A549 (cell line): ENCODE data around the gene GPX4. TPM values are rescaled to one million over a fixed set of nuclear protein-coding genes. Genes with fewer than 3 reads are reported as not detected.

Source experiments
- ATAC-seq, 2 experiments: fragments of 200-7000 bp in 1 of 2; fragments of >200 bp in 1 of 2; cut with Nextera tagmentation in 1 of 2; cut with Tn5 transposase in 1 of 2; 3 replicates each; pipeline versions ENCODE4 v1.8.0 to v1.9.1; 2018 to 2020; ENCODE audit warnings: mild to moderate bottlenecking in 1 of 2, moderate library complexity in 1 of 2
- CTCF ChIA-PET: fragments of 300-600 bp; sonication (Branson Sonifier 250); formaldehyde crosslinking; extraction: SDS; loops from one replicate; lab custom pipeline; 2021; ENCODE audit warnings: antibody characterized with exemption, inconsistent platforms; lab: Yijun Ruan, JAX
- POLR2A ChIA-PET: fragments of 350-600 bp; formaldehyde crosslinking; extraction: SDS; loops from one replicate; lab custom pipeline; 2021; ENCODE audit warnings: antibody characterized with exemption, inconsistent platforms; lab: Yijun Ruan, JAX
- DNase-seq, 2 experiments: peaks; one replicate each; pipeline versions ENCODE4 v3.0.0 to v3.0.0-alpha.2; 2011 to 2016; ENCODE audit warnings: low read depth in 1 of 2, low spot score in 1 of 2
- FAIRE-seq: peaks from 2 replicates; lab custom pipeline; 2011; peaks lifted over from hg19 to GRCh38; lab: Jason Lieb, UNC
- H3K27ac ChIP-seq, 2 experiments: fragments of >200 bp; sonication (Bioruptor Twin); formaldehyde crosslinking; 3 replicates each; pipeline ENCODE4 v1.5.1; 2016 to 2017
- H3K4me1 ChIP-seq: fragments of >200 bp; sonication (Bioruptor Twin); formaldehyde crosslinking; 3 replicates; pipeline ENCODE4 v1.6.1; 2016
- H3K4me2 ChIP-seq: fragments of >200 bp; sonication (Bioruptor Twin); formaldehyde crosslinking; 3 replicates; pipeline ENCODE4 v1.6.1; 2016
- H3K4me3 ChIP-seq: fragments of >200 bp; sonication (Bioruptor Twin); formaldehyde crosslinking; 3 replicates; pipeline ENCODE4 v1.5.1; 2016
- H3K9me3 ChIP-seq: fragments of >200 bp; sonication (Bioruptor Twin); formaldehyde crosslinking; 3 replicates; pipeline ENCODE4 v1.6.1; 2016
- FOXS1 ChIP-seq: fragments of 250-450 bp; sonication (Bioruptor Pico); IDR thresholded peaks from 2 replicates; pipeline ENCODE4 v1.5.0; 2020; ENCODE audit warnings: mild to moderate bottlenecking, moderate library complexity
- JUN ChIP-seq, 2 experiments: fragments of >200 bp; sonication (Bioruptor Twin); formaldehyde crosslinking; IDR thresholded peaks; 2 replicates in 1 of 2; 3 replicates in 1 of 2; pipeline ENCODE4 v1.6.1; 2016 to 2017
- WGBS: methylation state at CpG from one replicate; pipeline ENCODE4 v1.1.6; 2017; ENCODE audit errors: missing lambda C conversion rate; 5-methylcytosine and 5-hydroxymethylcytosine counted together
- polyA plus RNA-seq, 4 experiments: library from polyadenylated mRNA; depleted of rRNA in 3 of 4; stranded (reverse); fragments of >200 nt; fragmentation: RNase III in 1 of 4; extraction: RNeasy Plus Mini Kit Qiagen cat#74134 plus additional on column Dnase treatment in 1 of 4; gene quantifications; 2 replicates in 3 of 4; 3 replicates in 1 of 4; pipeline ENCODE4 v1.2.3, GENCODE V29; 2011 to 2017
- TF ChIP-seq, protein P1 (sequence below): fragments of 250-450 bp; sonication (Bioruptor Pico); IDR thresholded peaks from 2 replicates; pipeline ENCODE4 v1.5.0; 2021; ENCODE audit warnings: mild to moderate bottlenecking, moderate library complexity, borderline replicate concordance

The GPX4 gene
- polyA plus RNA-seq, 2 of the 4 experiments (the other 2 are of a cell fraction): 248 to 394 TPM

GRCh38 chr19:1155352-1156304, 51.8 kb downstream of the GPX4 start:
- 71% methylated on average over 11 of the region's 29 CpGs for WGBS
- H3K9me3 ChIP-seq: no peaks in the 10 kb centered on the region
- peak overlapping the region; percentile 90 to 98 for H3K27ac ChIP-seq
- ChIA-PET CTCF (interaction anchor here (0.5 to 1.7 kb wide), 9 partner anchors 9 to 89 kb away, joined by 3 to 12 read pairs (median 3); partner anchors contain the start of gene ARHGAP45), POLR2A (interaction anchor here (0.7 to 1.5 kb wide), 5 partner anchors 8 to 33 kb away, joined by 3 to 5 read pairs (median 3); no protein-coding TSS in a partner anchor)
- H3K4me1 ChIP-seq: peaks cover 43% of the 10 kb centered on the region
- peak overlapping the region; percentile 70 for H3K4me2 ChIP-seq
- ATAC-seq (peak; percentile 54 to 58), DNase-seq (peak in 1 of 2 experiments; percentile 58), FAIRE-seq (no peak)
- peak overlapping the region; percentile 9; the same call in 1 of the 3 replicates for H3K4me3 ChIP-seq
- TF ChIP-seq JUN (IDR thresholded peaks at IDR 0.05) (peak; percentile 2 to 10; a peak in 1 of 5 replicates), FOXS1 (CRISPR knock-in tag) (no peak)
- TF ChIP-seq, protein P1, sequence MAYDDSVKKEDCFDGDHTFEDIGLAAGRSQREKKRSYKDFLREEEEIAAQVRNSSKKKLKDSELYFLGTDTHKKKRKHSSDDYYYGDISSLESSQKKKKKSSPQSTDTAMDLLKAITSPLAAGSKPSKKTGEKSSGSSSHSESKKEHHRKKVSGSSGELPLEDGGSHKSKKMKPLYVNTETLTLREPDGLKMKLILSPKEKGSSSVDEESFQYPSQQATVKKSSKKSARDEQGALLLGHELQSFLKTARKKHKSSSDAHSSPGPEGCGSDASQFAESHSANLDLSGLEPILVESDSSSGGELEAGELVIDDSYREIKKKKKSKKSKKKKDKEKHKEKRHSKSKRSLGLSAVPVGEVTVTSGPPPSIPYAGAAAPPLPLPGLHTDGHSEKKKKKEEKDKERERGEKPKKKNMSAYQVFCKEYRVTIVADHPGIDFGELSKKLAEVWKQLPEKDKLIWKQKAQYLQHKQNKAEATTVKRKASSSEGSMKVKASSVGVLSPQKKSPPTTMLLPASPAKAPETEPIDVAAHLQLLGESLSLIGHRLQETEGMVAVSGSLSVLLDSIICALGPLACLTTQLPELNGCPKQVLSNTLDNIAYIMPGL: no peak

Other genes starting within 250 kb of the GPX4 start
- 7.6 TPM in 2 replicates for gene CFD, start 244.3 kb upstream of the GPX4 start, polyA plus RNA-seq (2011; rRNA removed)
- gene CFD, start 244.3 kb upstream of the GPX4 start, polyA plus RNA-seq (2017; fragmentation: RNase III; extraction: RNeasy Plus Mini Kit Qiagen cat#74134 plus additional on column Dnase treatment): 13.8 to 14.8 TPM (median 14.3 TPM) in 3 replicates
- 8.0 TPM in 2 replicates for gene MED16, start 210.8 kb upstream of the GPX4 start, polyA plus RNA-seq (2011; rRNA removed)
- gene MED16, start 210.8 kb upstream of the GPX4 start, polyA plus RNA-seq (2017; fragmentation: RNase III; extraction: RNeasy Plus Mini Kit Qiagen cat#74134 plus additional on column Dnase treatment): 11.9 to 13.9 TPM (median 12.7 TPM) in 3 replicates
- not detected in 2 replicates for gene RNU6-9, start 210.5 kb upstream of the GPX4 start, polyA plus RNA-seq (2011; rRNA removed)
- not detected in 3 replicates for gene RNU6-9, start 210.5 kb upstream of the GPX4 start, polyA plus RNA-seq (2017; fragmentation: RNase III; extraction: RNeasy Plus Mini Kit Qiagen cat#74134 plus additional on column Dnase treatment)
- 16.9 and 22.7 TPM in 2 replicates for gene R3HDM4, start 190.8 kb upstream of the GPX4 start, polyA plus RNA-seq (2011; rRNA removed)
- 18.8 to 24.8 TPM (median 20.7 TPM) in 3 replicates for gene R3HDM4, start 190.8 kb upstream of the GPX4 start, polyA plus RNA-seq (2017; fragmentation: RNase III; extraction: RNeasy Plus Mini Kit Qiagen cat#74134 plus additional on column Dnase treatment)
- 0.05 and 0.14 TPM in 2 replicates for gene KISS1R, start 186.7 kb upstream of the GPX4 start, polyA plus RNA-seq (2011; rRNA removed)
- gene KISS1R, start 186.7 kb upstream of the GPX4 start, polyA plus RNA-seq (2017; fragmentation: RNase III; extraction: RNeasy Plus Mini Kit Qiagen cat#74134 plus additional on column Dnase treatment): 0.18 to 0.79 TPM (median 0.38 TPM) in 3 replicates
- 3.3 and 3.4 TPM in 2 replicates for gene ARID3A, start 178.0 kb upstream of the GPX4 start, polyA plus RNA-seq (2011; rRNA removed)
- gene ARID3A, start 178.0 kb upstream of the GPX4 start, polyA plus RNA-seq (2017; fragmentation: RNase III; extraction: RNeasy Plus Mini Kit Qiagen cat#74134 plus additional on column Dnase treatment): 4.6 to 6.1 TPM (median 5.4 TPM) in 3 replicates
- 22.2 and 23.8 TPM in 2 replicates for gene WDR18, start 119.6 kb upstream of the GPX4 start, polyA plus RNA-seq (2011; rRNA removed)
- gene WDR18, start 119.6 kb upstream of the GPX4 start, polyA plus RNA-seq (2017; fragmentation: RNase III; extraction: RNeasy Plus Mini Kit Qiagen cat#74134 plus additional on column Dnase treatment): 41.7 to 48.9 TPM (median 48.1 TPM) in 3 replicates
- 0.65 and 0.67 TPM in 2 replicates for gene GRIN3B, start 103.6 kb upstream of the GPX4 start, polyA plus RNA-seq (2011; rRNA removed)
- 1.1 to 1.5 TPM (median 1.5 TPM) in 3 replicates for gene GRIN3B, start 103.6 kb upstream of the GPX4 start, polyA plus RNA-seq (2017; fragmentation: RNase III; extraction: RNeasy Plus Mini Kit Qiagen cat#74134 plus additional on column Dnase treatment)
- 45.6 and 53.3 TPM in 2 replicates for gene TMEM259, start 82.9 kb upstream of the GPX4 start, polyA plus RNA-seq (2011; rRNA removed)
- 71.1 to 82.2 TPM (median 78.3 TPM) in 3 replicates for gene TMEM259, start 82.9 kb upstream of the GPX4 start, polyA plus RNA-seq (2017; fragmentation: RNase III; extraction: RNeasy Plus Mini Kit Qiagen cat#74134 plus additional on column Dnase treatment)
- gene RNU6-2, start 82.5 kb upstream of the GPX4 start, polyA plus RNA-seq (2011; rRNA removed): not detected in 2 replicates
- not detected in 3 replicates for gene RNU6-2, start 82.5 kb upstream of the GPX4 start, polyA plus RNA-seq (2017; fragmentation: RNase III; extraction: RNeasy Plus Mini Kit Qiagen cat#74134 plus additional on column Dnase treatment)
- gene CNN2, start 77.4 kb upstream of the GPX4 start, polyA plus RNA-seq (2011; rRNA removed): 31.7 and 32.2 TPM in 2 replicates
- 99.3 to 115 TPM (median 101 TPM) in 3 replicates for gene CNN2, start 77.4 kb upstream of the GPX4 start, polyA plus RNA-seq (2017; fragmentation: RNase III; extraction: RNeasy Plus Mini Kit Qiagen cat#74134 plus additional on column Dnase treatment)
- gene ABCA7, start 63.9 kb upstream of the GPX4 start, polyA plus RNA-seq (2011; rRNA removed): 5.0 and 6.6 TPM in 2 replicates
- 8.8 to 13.5 TPM (median 12.6 TPM) in 3 replicates for gene ABCA7, start 63.9 kb upstream of the GPX4 start, polyA plus RNA-seq (2017; fragmentation: RNase III; extraction: RNeasy Plus Mini Kit Qiagen cat#74134 plus additional on column Dnase treatment)
- gene ARHGAP45, start 36.8 kb upstream of the GPX4 start, polyA plus RNA-seq (2011; rRNA removed): 0.48 and 1.2 TPM in 2 replicates
- gene ARHGAP45, start 36.8 kb upstream of the GPX4 start, polyA plus RNA-seq (2017; fragmentation: RNase III; extraction: RNeasy Plus Mini Kit Qiagen cat#74134 plus additional on column Dnase treatment): 1.5 to 1.9 TPM (median 1.8 TPM) in 3 replicates
- gene POLR2E, start 8.6 kb upstream of the GPX4 start, polyA plus RNA-seq (2011; rRNA removed): 81.0 and 99.6 TPM in 2 replicates
- 170 to 181 TPM (median 172 TPM) in 3 replicates for gene POLR2E, start 8.6 kb upstream of the GPX4 start, polyA plus RNA-seq (2017; fragmentation: RNase III; extraction: RNeasy Plus Mini Kit Qiagen cat#74134 plus additional on column Dnase treatment)
- 6.8 and 8.4 TPM in 2 replicates for gene SBNO2, start 70.3 kb downstream of the GPX4 start, polyA plus RNA-seq (2011; rRNA removed)
- gene SBNO2, start 70.3 kb downstream of the GPX4 start, polyA plus RNA-seq (2017; fragmentation: RNase III; extraction: RNeasy Plus Mini Kit Qiagen cat#74134 plus additional on column Dnase treatment): 27.0 to 32.0 TPM (median 27.7 TPM) in 3 replicates
- 12.2 and 16.2 TPM in 2 replicates for gene STK11, start 101.8 kb downstream of the GPX4 start, polyA plus RNA-seq (2011; rRNA removed)
- 33.6 to 34.2 TPM (median 34.0 TPM) in 3 replicates for gene STK11, start 101.8 kb downstream of the GPX4 start, polyA plus RNA-seq (2017; fragmentation: RNase III; extraction: RNeasy Plus Mini Kit Qiagen cat#74134 plus additional on column Dnase treatment)
- 0.19 and 0.30 TPM in 2 replicates for gene CBARP, start 134.0 kb downstream of the GPX4 start, polyA plus RNA-seq (2011; rRNA removed)
- gene CBARP, start 134.0 kb downstream of the GPX4 start, polyA plus RNA-seq (2017; fragmentation: RNase III; extraction: RNeasy Plus Mini Kit Qiagen cat#74134 plus additional on column Dnase treatment): 1.7 to 2.0 TPM (median 1.9 TPM) in 3 replicates
- gene ATP5F1D, start 137.8 kb downstream of the GPX4 start, polyA plus RNA-seq (2011; rRNA removed): 18.5 and 28.7 TPM in 2 replicates
- 96.9 to 101 TPM (median 99.7 TPM) in 3 replicates for gene ATP5F1D, start 137.8 kb downstream of the GPX4 start, polyA plus RNA-seq (2017; fragmentation: RNase III; extraction: RNeasy Plus Mini Kit Qiagen cat#74134 plus additional on column Dnase treatment)
- 9.1 and 11.8 TPM in 2 replicates for gene MIDN, start 144.6 kb downstream of the GPX4 start, polyA plus RNA-seq (2011; rRNA removed)
- 27.7 to 33.4 TPM (median 31.4 TPM) in 3 replicates for gene MIDN, start 144.6 kb downstream of the GPX4 start, polyA plus RNA-seq (2017; fragmentation: RNase III; extraction: RNeasy Plus Mini Kit Qiagen cat#74134 plus additional on column Dnase treatment)
- 92.4 and 151 TPM in 2 replicates for gene CIRBP, start 165.3 kb downstream of the GPX4 start, polyA plus RNA-seq (2011; rRNA removed)
- 178 to 201 TPM (median 189 TPM) in 3 replicates for gene CIRBP, start 165.3 kb downstream of the GPX4 start, polyA plus RNA-seq (2017; fragmentation: RNase III; extraction: RNeasy Plus Mini Kit Qiagen cat#74134 plus additional on column Dnase treatment)
- 22.7 and 24.8 TPM in 2 replicates for gene FAM174C, start 171.5 kb downstream of the GPX4 start, polyA plus RNA-seq (2011; rRNA removed)
- 35.6 to 37.6 TPM (median 37.1 TPM) in 3 replicates for gene FAM174C, start 171.5 kb downstream of the GPX4 start, polyA plus RNA-seq (2017; fragmentation: RNase III; extraction: RNeasy Plus Mini Kit Qiagen cat#74134 plus additional on column Dnase treatment)
- 0.16 and 0.24 TPM in 2 replicates for gene EFNA2, start 181.9 kb downstream of the GPX4 start, polyA plus RNA-seq (2011; rRNA removed)
- gene EFNA2, start 181.9 kb downstream of the GPX4 start, polyA plus RNA-seq (2017; fragmentation: RNase III; extraction: RNeasy Plus Mini Kit Qiagen cat#74134 plus additional on column Dnase treatment): 0.84 to 1.3 TPM (median 1.2 TPM) in 3 replicates